Measurements from ENCODE around the gene ALLC.

DNA sequence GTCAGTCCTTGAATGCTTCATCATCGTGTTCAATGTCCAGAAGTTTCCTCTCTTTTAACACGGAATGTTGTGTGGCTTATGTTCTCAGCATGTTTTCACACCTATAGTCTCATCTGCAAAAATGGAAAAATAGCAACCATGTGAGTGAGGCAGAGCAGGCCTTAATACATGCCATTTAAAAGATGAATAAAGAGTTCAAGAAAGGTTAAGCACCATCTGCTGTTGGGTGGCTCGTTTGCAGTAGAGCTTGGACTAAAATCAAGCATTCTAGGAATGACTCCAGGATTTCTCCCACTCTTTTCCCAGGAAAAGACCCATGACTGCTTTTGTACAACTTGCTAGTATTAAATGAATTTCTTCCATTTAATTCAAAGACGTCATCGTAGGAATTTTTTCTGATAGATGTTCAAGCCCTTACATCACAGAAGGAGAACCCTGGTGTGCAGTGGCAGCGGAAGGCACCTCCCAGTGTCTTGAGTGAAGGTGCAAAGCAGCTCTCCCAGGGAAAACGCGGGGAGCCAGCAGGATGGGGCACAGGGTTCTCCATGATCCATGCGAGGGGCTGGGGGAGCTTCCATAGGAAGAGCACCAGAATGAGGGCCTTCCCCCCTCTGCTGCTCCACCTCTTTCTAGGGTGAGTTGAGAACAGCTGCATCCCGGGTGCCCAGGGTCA is 55.0 kb downstream of the ALLC start:
- TF ChIP-seq POLR2AphosphoS5 (IDR thresholded peaks at IDR 0.05; ENCODE audit: low read depth, low read length) (no peak), SIN3A (IDR thresholded peaks at IDR 0.05; ENCODE audit: borderline replicate concordance, insufficient read depth, low read length) (no peak)
- TF ChIP-seq, protein P1, sequence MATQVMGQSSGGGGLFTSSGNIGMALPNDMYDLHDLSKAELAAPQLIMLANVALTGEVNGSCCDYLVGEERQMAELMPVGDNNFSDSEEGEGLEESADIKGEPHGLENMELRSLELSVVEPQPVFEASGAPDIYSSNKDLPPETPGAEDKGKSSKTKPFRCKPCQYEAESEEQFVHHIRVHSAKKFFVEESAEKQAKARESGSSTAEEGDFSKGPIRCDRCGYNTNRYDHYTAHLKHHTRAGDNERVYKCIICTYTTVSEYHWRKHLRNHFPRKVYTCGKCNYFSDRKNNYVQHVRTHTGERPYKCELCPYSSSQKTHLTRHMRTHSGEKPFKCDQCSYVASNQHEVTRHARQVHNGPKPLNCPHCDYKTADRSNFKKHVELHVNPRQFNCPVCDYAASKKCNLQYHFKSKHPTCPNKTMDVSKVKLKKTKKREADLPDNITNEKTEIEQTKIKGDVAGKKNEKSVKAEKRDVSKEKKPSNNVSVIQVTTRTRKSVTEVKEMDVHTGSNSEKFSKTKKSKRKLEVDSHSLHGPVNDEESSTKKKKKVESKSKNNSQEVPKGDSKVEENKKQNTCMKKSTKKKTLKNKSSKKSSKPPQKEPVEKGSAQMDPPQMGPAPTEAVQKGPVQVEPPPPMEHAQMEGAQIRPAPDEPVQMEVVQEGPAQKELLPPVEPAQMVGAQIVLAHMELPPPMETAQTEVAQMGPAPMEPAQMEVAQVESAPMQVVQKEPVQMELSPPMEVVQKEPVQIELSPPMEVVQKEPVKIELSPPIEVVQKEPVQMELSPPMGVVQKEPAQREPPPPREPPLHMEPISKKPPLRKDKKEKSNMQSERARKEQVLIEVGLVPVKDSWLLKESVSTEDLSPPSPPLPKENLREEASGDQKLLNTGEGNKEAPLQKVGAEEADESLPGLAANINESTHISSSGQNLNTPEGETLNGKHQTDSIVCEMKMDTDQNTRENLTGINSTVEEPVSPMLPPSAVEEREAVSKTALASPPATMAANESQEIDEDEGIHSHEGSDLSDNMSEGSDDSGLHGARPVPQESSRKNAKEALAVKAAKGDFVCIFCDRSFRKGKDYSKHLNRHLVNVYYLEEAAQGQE (IDR thresholded peaks at IDR 0.05; ENCODE audit: insufficient read depth in 1 of 2, low read depth in 2 of 2, low read length in 2 of 2) = no peak
